GM23338 (cell line): ENCODE results near the gene SMARCA5. TPM values are rescaled to one million over a fixed set of nuclear protein-coding genes. Genes with fewer than 3 reads are reported as not detected.

Source experiments
- ATAC-seq: fragments of 200-7000 bp; cut with Tn5 transposase; 3 replicates; pipeline ENCODE4 v1.9.1; 2020
- DNase-seq: peaks from one replicate; pipeline ENCODE4 v3.0.0-alpha.2; 2015; ENCODE audit warnings: low spot score
- H2AFZ ChIP-seq: fragments of 200-600 bp; sonication (generic); 2 replicates; pipeline ENCODE4 v1.8.0; 2016; ENCODE audit warnings: antibody characterized with exemption, mild to moderate bottlenecking, moderate library complexity
- H3F3A ChIP-seq: fragments of 200-600 bp; sonication (generic); replicated peaks from 2 replicates; pipeline ENCODE4 v1.8.0; 2017; ENCODE audit warnings: antibody characterized with exemption, mixed run types, low read depth
- H3K27ac ChIP-seq: fragments of 200-600 bp; sonication (generic); 2 replicates; pipeline ENCODE4 v1.6.1; 2016; ENCODE audit warnings: low read depth
- H3K27me3 ChIP-seq: fragments of 200-600 bp; sonication (generic); 2 replicates; pipeline ENCODE4 v1.8.0; 2016; ENCODE audit warnings: mild to moderate bottlenecking, mixed run types, moderate library complexity; ENCODE audit not compliant: insufficient read depth
- H3K36me3 ChIP-seq: fragments of 200-600 bp; sonication (generic); 2 replicates; pipeline ENCODE4 v1.8.0; 2016; ENCODE audit warnings: mild to moderate bottlenecking; ENCODE audit not compliant: insufficient read depth
- H3K4me1 ChIP-seq: fragments of 200-600 bp; sonication (generic); 2 replicates; pipeline ENCODE4 v1.8.0; 2016; ENCODE audit warnings: mild to moderate bottlenecking, moderate library complexity; ENCODE audit not compliant: insufficient read depth
- H3K4me2 ChIP-seq: fragments of 200-600 bp; sonication (generic); 2 replicates; pipeline ENCODE4 v1.7.1; 2017; ENCODE audit warnings: mixed run types
- H3K4me3 ChIP-seq: fragments of 200-600 bp; sonication (generic); 2 replicates; pipeline ENCODE4 v1.6.1; 2016; ENCODE audit warnings: mixed run types
- H3K79me2 ChIP-seq: fragments of 200-600 bp; sonication (generic); replicated peaks from 2 replicates; pipeline ENCODE4 v1.8.0; 2017; ENCODE audit warnings: mild to moderate bottlenecking; ENCODE audit not compliant: insufficient read depth
- H3K9me2 ChIP-seq: fragments of 200-600 bp; sonication (generic); 2 replicates; pipeline ENCODE4 v1.8.0; 2017; ENCODE audit not compliant: insufficient read depth
- H4K20me1 ChIP-seq: fragments of 200-600 bp; sonication (generic); replicated peaks from 2 replicates; pipeline ENCODE4 v1.8.0; 2017; ENCODE audit warnings: mild to moderate bottlenecking; ENCODE audit not compliant: insufficient read depth
- H3K27ac Mint-ChIP-seq: 2 replicates; pipeline ENCODE4 v1.8.0; 2020; ENCODE audit warnings: inconsistent platforms, mild to moderate bottlenecking, moderate library complexity, mixed read lengths
- H3K27me3 Mint-ChIP-seq: 3 replicates; pipeline ENCODE4 v1.8.0; 2022; ENCODE audit warnings: low read depth, mild to moderate bottlenecking, moderate library complexity, mixed read lengths, inconsistent platforms; ENCODE audit not compliant: insufficient read depth, poor library complexity
- H3K36me3 Mint-ChIP-seq: 3 replicates; pipeline ENCODE4 v1.8.0; 2021; ENCODE audit warnings: low read depth, mild to moderate bottlenecking, inconsistent platforms, moderate library complexity, mixed read lengths
- H3K4me1 Mint-ChIP-seq: 3 replicates; pipeline ENCODE4 v1.8.0; 2020; ENCODE audit warnings: mild to moderate bottlenecking, inconsistent platforms, mixed read lengths
- H3K4me3 Mint-ChIP-seq: 3 replicates; pipeline ENCODE4 v1.8.0; 2021; ENCODE audit warnings: moderate library complexity, mild to moderate bottlenecking, inconsistent platforms, mixed read lengths
- H3K9me3 Mint-ChIP-seq: 3 replicates; pipeline ENCODE4 v1.8.0; 2020; ENCODE audit warnings: moderate library complexity, mild to moderate bottlenecking, inconsistent platforms, mixed read lengths
- EZH2 ChIP-seq: fragments of 200-600 bp; sonication (generic); IDR thresholded peaks from one replicate; pipeline ENCODE4 v1.8.0; 2017; ENCODE audit warnings: antibody characterized with exemption, mild to moderate bottlenecking, low read depth; ENCODE audit not compliant: unreplicated experiment
- EZH2phosphoT487 ChIP-seq: fragments of 200-600 bp; sonication (generic); IDR thresholded peaks from one replicate; pipeline ENCODE4 v1.8.1; 2018; ENCODE audit warnings: antibody characterized with exemption; ENCODE audit not compliant: unreplicated experiment
- NANOG ChIP-seq: IDR thresholded peaks from 2 replicates; pipeline ENCODE4 v1.6.1; 2016; ENCODE audit warnings: antibody characterized with exemption, borderline replicate concordance
- POLR2AphosphoS5 ChIP-seq: IDR thresholded peaks from 2 replicates; pipeline ENCODE4 v1.6.1; 2016; ENCODE audit warnings: antibody characterized with exemption, low read depth
- STAT1 ChIP-seq: IDR thresholded peaks from one replicate; pipeline ENCODE4 v1.6.1; 2016; ENCODE audit warnings: antibody characterized with exemption; ENCODE audit not compliant: unreplicated experiment
- ZNF114 ChIP-seq: fragments of 250-450 bp; sonication (Bioruptor Pico); IDR thresholded peaks from 2 replicates; pipeline ENCODE4 v1.5.0; 2020; ENCODE audit warnings: mild to moderate bottlenecking, moderate library complexity
- ZNF331 ChIP-seq: fragments of 250-450 bp; sonication (Bioruptor Pico); IDR thresholded peaks from 2 replicates; pipeline ENCODE4 v1.5.0; 2020; ENCODE audit warnings: low read depth, mild to moderate bottlenecking, moderate library complexity
- ZNF462 ChIP-seq: fragments of 250-450 bp; sonication (Bioruptor Pico); IDR thresholded peaks from 2 replicates; pipeline ENCODE4 v1.5.0; 2020; ENCODE audit warnings: mild to moderate bottlenecking, moderate library complexity
- polyA plus RNA-seq: library from polyadenylated mRNA; unstranded; fragments of >200 nt; fragmentation: Nextera tagmentation; extraction: Ambion mirVana; gene quantifications from 2 replicates; pipeline ENCODE4 v1.2.1, GENCODE V29; 2016
- total RNA-seq: library from RNA; depleted of rRNA; stranded (reverse); fragments of >200 nt; shearing (Covaris generic); gene quantifications from 2 replicates; pipeline ENCODE4 v1.2.3, GENCODE V29; 2014
- TF ChIP-seq, protein P1 (sequence below): IDR thresholded peaks from one replicate; pipeline ENCODE4 v1.6.1; 2018; ENCODE audit warnings: antibody characterized with exemption; ENCODE audit not compliant: unreplicated experiment
- TF ChIP-seq, protein P2 (sequence below), 2 experiments: fragments of 200-600 bp in 1 of 2; sonication (generic) in 1 of 2; conservative IDR thresholded peaks; 2 replicates each; pipeline versions ENCODE4 v1.5.1 to v1.6.1; 2016 to 2017; ENCODE audit warnings: antibody characterized with exemption in 2 of 2, low read depth in 2 of 2, mild to moderate bottlenecking in 2 of 2, moderate library complexity in 1 of 2

SMARCA5 gene
- total and polyA plus RNA-seq, 2 experiments from 2014 or later, result 101 to 103 TPM

- ATAC-seq, result peak; percentile 34; the same call in 2 of the 3 replicates
- Mint-ChIP-seq H3K4me3 (no peak overlapping the region), H3K27me3 (no peaks in the 10 kb centered on the region), H3K27ac (no peak overlapping the region), H3K4me1 (no peaks in the 10 kb centered on the region), H3K9me3 (no peaks in the 10 kb centered on the region), H3K36me3 (peaks cover 92% of the 10 kb centered on the region)
- Histone ChIP-seq H3K79me2 (peaks cover 32% of the 10 kb centered on the region), H3K36me3 (peaks cover 87% of the 10 kb centered on the region), H4K20me1 (peaks cover 14% of the 10 kb centered on the region), H3K4me2 (no peak overlapping the region), H3K9me2 (no peaks in the 10 kb centered on the region), H3K4me3 (no peak overlapping the region), H3K27ac (no peak overlapping the region), H2AFZ (no peak overlapping the region), H3K27me3 (no peaks in the 10 kb centered on the region), H3K4me1 (no peaks in the 10 kb centered on the region), H3F3A (no peaks in the 10 kb centered on the region)
- TF ChIP-seq, protein P1, sequence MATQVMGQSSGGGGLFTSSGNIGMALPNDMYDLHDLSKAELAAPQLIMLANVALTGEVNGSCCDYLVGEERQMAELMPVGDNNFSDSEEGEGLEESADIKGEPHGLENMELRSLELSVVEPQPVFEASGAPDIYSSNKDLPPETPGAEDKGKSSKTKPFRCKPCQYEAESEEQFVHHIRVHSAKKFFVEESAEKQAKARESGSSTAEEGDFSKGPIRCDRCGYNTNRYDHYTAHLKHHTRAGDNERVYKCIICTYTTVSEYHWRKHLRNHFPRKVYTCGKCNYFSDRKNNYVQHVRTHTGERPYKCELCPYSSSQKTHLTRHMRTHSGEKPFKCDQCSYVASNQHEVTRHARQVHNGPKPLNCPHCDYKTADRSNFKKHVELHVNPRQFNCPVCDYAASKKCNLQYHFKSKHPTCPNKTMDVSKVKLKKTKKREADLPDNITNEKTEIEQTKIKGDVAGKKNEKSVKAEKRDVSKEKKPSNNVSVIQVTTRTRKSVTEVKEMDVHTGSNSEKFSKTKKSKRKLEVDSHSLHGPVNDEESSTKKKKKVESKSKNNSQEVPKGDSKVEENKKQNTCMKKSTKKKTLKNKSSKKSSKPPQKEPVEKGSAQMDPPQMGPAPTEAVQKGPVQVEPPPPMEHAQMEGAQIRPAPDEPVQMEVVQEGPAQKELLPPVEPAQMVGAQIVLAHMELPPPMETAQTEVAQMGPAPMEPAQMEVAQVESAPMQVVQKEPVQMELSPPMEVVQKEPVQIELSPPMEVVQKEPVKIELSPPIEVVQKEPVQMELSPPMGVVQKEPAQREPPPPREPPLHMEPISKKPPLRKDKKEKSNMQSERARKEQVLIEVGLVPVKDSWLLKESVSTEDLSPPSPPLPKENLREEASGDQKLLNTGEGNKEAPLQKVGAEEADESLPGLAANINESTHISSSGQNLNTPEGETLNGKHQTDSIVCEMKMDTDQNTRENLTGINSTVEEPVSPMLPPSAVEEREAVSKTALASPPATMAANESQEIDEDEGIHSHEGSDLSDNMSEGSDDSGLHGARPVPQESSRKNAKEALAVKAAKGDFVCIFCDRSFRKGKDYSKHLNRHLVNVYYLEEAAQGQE, result no peak
- TF ChIP-seq, protein P2, sequence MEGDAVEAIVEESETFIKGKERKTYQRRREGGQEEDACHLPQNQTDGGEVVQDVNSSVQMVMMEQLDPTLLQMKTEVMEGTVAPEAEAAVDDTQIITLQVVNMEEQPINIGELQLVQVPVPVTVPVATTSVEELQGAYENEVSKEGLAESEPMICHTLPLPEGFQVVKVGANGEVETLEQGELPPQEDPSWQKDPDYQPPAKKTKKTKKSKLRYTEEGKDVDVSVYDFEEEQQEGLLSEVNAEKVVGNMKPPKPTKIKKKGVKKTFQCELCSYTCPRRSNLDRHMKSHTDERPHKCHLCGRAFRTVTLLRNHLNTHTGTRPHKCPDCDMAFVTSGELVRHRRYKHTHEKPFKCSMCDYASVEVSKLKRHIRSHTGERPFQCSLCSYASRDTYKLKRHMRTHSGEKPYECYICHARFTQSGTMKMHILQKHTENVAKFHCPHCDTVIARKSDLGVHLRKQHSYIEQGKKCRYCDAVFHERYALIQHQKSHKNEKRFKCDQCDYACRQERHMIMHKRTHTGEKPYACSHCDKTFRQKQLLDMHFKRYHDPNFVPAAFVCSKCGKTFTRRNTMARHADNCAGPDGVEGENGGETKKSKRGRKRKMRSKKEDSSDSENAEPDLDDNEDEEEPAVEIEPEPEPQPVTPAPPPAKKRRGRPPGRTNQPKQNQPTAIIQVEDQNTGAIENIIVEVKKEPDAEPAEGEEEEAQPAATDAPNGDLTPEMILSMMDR (conservative IDR thresholded peaks at IDR 0.05; ENCODE audit: low read depth in 2 of 2), result peak in 1 of 2 experiments; percentile 26; a peak in 2 of 4 replicates
- no peak for TF ChIP-seq STAT1
- peak; percentile 17 for DNase-seq
Observed at GRCh38 chr4:143531380-143531779, 17.9 kb downstream of the SMARCA5 start.

- DNase-seq, result no peak
- Histone ChIP-seq H3K9me2 (no peaks in the 10 kb centered on the region), H3K4me1 (no peaks in the 10 kb centered on the region), H3F3A (no peaks in the 10 kb centered on the region), H3K4me2 (no peak overlapping the region), H3K27me3 (no peaks in the 10 kb centered on the region), H2AFZ (no peak overlapping the region), H3K4me3 (no peak overlapping the region), H3K36me3 (peaks cover 88% of the 10 kb centered on the region), H3K27ac (no peak overlapping the region), H4K20me1 (peaks cover 13% of the 10 kb centered on the region), H3K79me2 (peaks cover 35% of the 10 kb centered on the region)
- Mint-ChIP-seq H3K36me3 (peaks cover 92% of the 10 kb centered on the region), H3K4me3 (no peak overlapping the region), H3K27ac (no peak overlapping the region), H3K4me1 (no peaks in the 10 kb centered on the region), H3K27me3 (no peaks in the 10 kb centered on the region), H3K9me3 (no peaks in the 10 kb centered on the region)
- no peak for ATAC-seq
- TF ChIP-seq ZNF462 (CRISPR knock-in tag) (no peak), NANOG (no peak), EZH2phosphoT487 (no peak), STAT1 (no peak), ZNF331 (CRISPR knock-in tag) (no peak), ZNF114 (CRISPR knock-in tag) (no peak), POLR2AphosphoS5 (no peak), EZH2 (no peak)
Observed at GRCh38 chr4:143531788-143532491, 18.4 kb downstream of the SMARCA5 start.
